ENCODE data around the gene TIMM17A.

- TF ChIP-seq, protein P1, sequence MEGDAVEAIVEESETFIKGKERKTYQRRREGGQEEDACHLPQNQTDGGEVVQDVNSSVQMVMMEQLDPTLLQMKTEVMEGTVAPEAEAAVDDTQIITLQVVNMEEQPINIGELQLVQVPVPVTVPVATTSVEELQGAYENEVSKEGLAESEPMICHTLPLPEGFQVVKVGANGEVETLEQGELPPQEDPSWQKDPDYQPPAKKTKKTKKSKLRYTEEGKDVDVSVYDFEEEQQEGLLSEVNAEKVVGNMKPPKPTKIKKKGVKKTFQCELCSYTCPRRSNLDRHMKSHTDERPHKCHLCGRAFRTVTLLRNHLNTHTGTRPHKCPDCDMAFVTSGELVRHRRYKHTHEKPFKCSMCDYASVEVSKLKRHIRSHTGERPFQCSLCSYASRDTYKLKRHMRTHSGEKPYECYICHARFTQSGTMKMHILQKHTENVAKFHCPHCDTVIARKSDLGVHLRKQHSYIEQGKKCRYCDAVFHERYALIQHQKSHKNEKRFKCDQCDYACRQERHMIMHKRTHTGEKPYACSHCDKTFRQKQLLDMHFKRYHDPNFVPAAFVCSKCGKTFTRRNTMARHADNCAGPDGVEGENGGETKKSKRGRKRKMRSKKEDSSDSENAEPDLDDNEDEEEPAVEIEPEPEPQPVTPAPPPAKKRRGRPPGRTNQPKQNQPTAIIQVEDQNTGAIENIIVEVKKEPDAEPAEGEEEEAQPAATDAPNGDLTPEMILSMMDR (conservative IDR thresholded peaks at IDR 0.05; ENCODE audit: low read length), result no peak
- TF ChIP-seq EZH2phosphoT487 (IDR thresholded peaks at IDR 0.05; ENCODE audit: borderline replicate concordance, low read depth, low read length), result no peak
These were observed 59.8 kb downstream of the TIMM17A start for GRCh38 chr1:202014915-202015661.

All from OCI-LY7 (cell line).